Endothelial cell of umbilical vein (primary cell): ENCODE results near the gene ERBB2. TPM values are rescaled to one million over a fixed set of nuclear protein-coding genes. Genes with fewer than 3 reads are reported as not detected.

Experiments used
- BruUV-seq: library from RNA; stranded (reverse); fragments of 400-500 nt; replicated peaks from 2 replicates; lab custom pipeline; 2021; lab: Mats Ljungman, UMichigan
- CTCF ChIA-PET: fragments of 300-600, 350-600 bp; sonication (Branson Sonifier 250); formaldehyde crosslinking; loops from one replicate; lab custom pipeline; 2021; ENCODE audit warnings: antibody characterized with exemption, inconsistent platforms; lab: Charles Lee
- POLR2A ChIA-PET: fragments of 300-600, 350-600 bp; sonication (Branson Sonifier 250); formaldehyde crosslinking; loops from one replicate; lab custom pipeline; 2021; ENCODE audit warnings: antibody characterized with exemption, inconsistent platforms; lab: Charles Lee
- DNase-seq: peaks from one replicate; pipeline ENCODE4 v3.0.0-alpha.2; 2011; ENCODE audit warnings: low read depth, low spot score
- FAIRE-seq: peaks from 2 replicates; lab custom pipeline; 2011; peaks lifted over from hg19 to GRCh38; lab: Jason Lieb, UNC
- H2AFZ ChIP-seq: 2 replicates; pipeline ENCODE4 v1.6.0; 2012; ENCODE audit warnings: low read depth, low read length, control low read depth, inconsistent platforms
- H3K27ac ChIP-seq: 2 replicates; pipeline ENCODE4 v1.5.1; 2011; ENCODE audit warnings: low read depth, mild to moderate bottlenecking, control low read depth, low read length, moderate library complexity; ENCODE audit not compliant: insufficient read depth
- H3K27me3 ChIP-seq, 2 experiments: 2 replicates each; pipeline versions ENCODE4 v1.6.0 to v1.6.1; 2011; ENCODE audit warnings: low read length in 2 of 2, mixed read lengths in 1 of 2; ENCODE audit not compliant: control insufficient read depth in 2 of 2, insufficient read depth in 2 of 2
- H3K36me3 ChIP-seq, 2 experiments: 2 replicates in 1 of 2; 3 replicates in 1 of 2; pipeline ENCODE4 v1.5.1; 2011; ENCODE audit warnings: low read length in 2 of 2, mild to moderate bottlenecking in 1 of 2, moderate library complexity in 1 of 2; ENCODE audit not compliant: control insufficient read depth in 2 of 2, insufficient read depth in 2 of 2; ENCODE audit errors: extremely low read depth in 1 of 2
- H3K4me1 ChIP-seq: 3 replicates; pipeline ENCODE4 v1.5.1; 2011; ENCODE audit warnings: mild to moderate bottlenecking, low read length; ENCODE audit not compliant: control insufficient read depth, insufficient read depth; ENCODE audit errors: extremely low read depth
- H3K4me2 ChIP-seq: 2 replicates; pipeline ENCODE4 v1.6.1; 2011; ENCODE audit warnings: low read length, control low read depth, mixed read lengths; ENCODE audit not compliant: insufficient read depth
- H3K4me3 ChIP-seq, 3 experiments: fragments of 200-600 bp in 1 of 3; sonication (generic), shearing (Covaris generic) in 1 of 3; replicated peaks in 1 of 3; 2 replicates each; pipeline ENCODE4 v1.5.1; 2011 to 2016; ENCODE audit warnings: control low read depth in 3 of 3, low read length in 3 of 3, mild to moderate bottlenecking in 2 of 3, inconsistent platforms in 1 of 3, low read depth in 1 of 3, moderate library complexity in 1 of 3; ENCODE audit not compliant: insufficient read depth in 1 of 3
- H3K79me2 ChIP-seq: 2 replicates; pipeline ENCODE4 v1.6.0; 2012; ENCODE audit warnings: low read length, inconsistent platforms; ENCODE audit not compliant: control insufficient read depth, insufficient read depth
- H3K9ac ChIP-seq: replicated peaks from 2 replicates; pipeline ENCODE3; 2011; ENCODE audit warnings: low read length, control low read depth; ENCODE audit not compliant: insufficient read depth; ENCODE audit errors: extremely low read depth
- H3K9me1 ChIP-seq: replicated peaks from 3 replicates; pipeline ENCODE4 v1.6.0; 2011; ENCODE audit warnings: mild to moderate bottlenecking, low read length; ENCODE audit not compliant: control insufficient read depth, insufficient read depth; ENCODE audit errors: extremely low read depth
- H3K9me3 ChIP-seq: replicated peaks from 2 replicates; pipeline ENCODE4 v1.5.1; 2012; ENCODE audit warnings: low read length, inconsistent platforms; ENCODE audit not compliant: control insufficient read depth, insufficient read depth
- H4K20me1 ChIP-seq: replicated peaks from 2 replicates; pipeline ENCODE3; 2011; ENCODE audit warnings: mild to moderate bottlenecking, low read length; ENCODE audit not compliant: control insufficient read depth, insufficient read depth; ENCODE audit errors: extremely low read depth
- GATA2 ChIP-seq: IDR thresholded peaks from 2 replicates; pipeline ENCODE4 v1.7.0; 2011; ENCODE audit warnings: low read depth, mild to moderate bottlenecking, moderate library complexity, mixed read lengths, low read length; ENCODE audit not compliant: insufficient read length, insufficient read depth
- JUN ChIP-seq: IDR thresholded peaks from 2 replicates; pipeline ENCODE4 v1.6.1; 2011; ENCODE audit warnings: borderline replicate concordance, low read depth; ENCODE audit not compliant: insufficient read length, insufficient read depth
- MYC ChIP-seq: IDR thresholded peaks from one replicate; pipeline ENCODE4 v1.6.1; 2011; ENCODE audit warnings: mild to moderate bottlenecking, low read depth, low read length
- POLR2A ChIP-seq: IDR thresholded peaks from 2 replicates; pipeline ENCODE4 v1.6.1; 2012; ENCODE audit warnings: low read depth, mild to moderate bottlenecking, control low read depth, low read length
- POLR2AphosphoS5 ChIP-seq: IDR thresholded peaks from 2 replicates; pipeline ENCODE4 v1.6.1; 2012; ENCODE audit warnings: low read depth, mild to moderate bottlenecking, control low read depth, low read length, moderate library complexity; ENCODE audit not compliant: insufficient read depth
- dilution Hi-C: fragments of 300-500 bp; cut with MboI; formaldehyde crosslinking; loops from one replicate; pipeline ENCODE4 v1.15.0; 2019; ENCODE audit warnings: low sequenced_read_pairs; ENCODE audit not compliant: extremely low pct_ligation_motif_present
- intact Hi-C: fragments of 100-400 bp; cut with micrococcal nuclease; formaldehyde crosslinking; loops from one replicate; pipeline ENCODE4 v1.10.0; 2022
- polyA plus RNA-seq, 4 experiments: library from polyadenylated mRNA; depleted of rRNA in 3 of 4; stranded (reverse) in 3 of 4; unstranded in 1 of 4; fragments of >200 nt; gene quantifications; 2 replicates each; pipeline versions ENCODE4 v1.2.1 to v1.2.3, GENCODE V29; 2011 to 2012; ENCODE audit warnings: missing spikeins in 1 of 4
- total RNA-seq: library from RNA; stranded (reverse); gene quantifications from 2 replicates; pipeline ENCODE4 v1.2.3, GENCODE V29; 2021
- TF ChIP-seq, protein P1 (sequence below), 2 donors: IDR thresholded peaks; 1 replicate in 1 of 2; 2 replicates in 1 of 2; pipeline ENCODE4 v1.5.1; 2011; ENCODE audit warnings: low read length in 2 of 2, mild to moderate bottlenecking in 2 of 2, moderate library complexity in 2 of 2, control low read depth in 1 of 2, inconsistent platforms in 1 of 2, low read depth in 1 of 2; ENCODE audit not compliant: insufficient read depth in 1 of 2; ENCODE audit errors: extremely low read depth in 1 of 2
- TF ChIP-seq, protein P2 (sequence below): IDR thresholded peaks from 2 replicates; pipeline ENCODE4 v1.6.1; 2011; ENCODE audit not compliant: insufficient read depth, insufficient read length

Gene ERBB2
- total and polyA plus RNA-seq, 2 donors (not counting 3 experiments of a cell fraction or from before 2014, with no cell fraction given), result 20.6 to 32.9 TPM

DNA sequence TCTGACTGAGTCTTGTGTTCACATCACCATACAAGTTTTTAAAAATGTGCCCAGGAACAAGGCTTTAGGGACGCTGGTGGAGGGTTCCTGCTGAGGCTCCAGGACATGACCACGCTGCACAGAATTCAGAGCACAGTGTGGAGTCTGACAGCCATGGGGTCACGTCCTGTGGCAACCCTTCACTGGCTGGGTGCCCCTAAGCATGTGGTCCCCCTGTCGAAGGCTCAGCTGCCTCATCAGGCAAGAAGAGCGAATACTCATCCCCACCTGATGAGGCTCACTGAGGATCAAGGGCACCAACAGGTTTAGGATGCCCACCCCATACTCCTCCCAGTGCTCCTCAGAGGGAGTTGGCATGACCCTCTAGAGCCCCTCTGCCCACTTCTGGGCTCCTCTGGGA lies 25.7 kb upstream of the ERBB2 start:
- Histone ChIP-seq H3K4me3 (no peak overlapping the region), H3K79me2 (no peaks in the 10 kb centered on the region), H3K4me1 (no peaks in the 10 kb centered on the region), H3K27ac (no peak overlapping the region), H3K9ac (no peak overlapping the region), H3K4me2 (no peak overlapping the region), H2AFZ (no peak overlapping the region), H3K27me3 (peaks cover 0 to 2% of the 10 kb centered on the region in 2 experiments), H3K9me1 (no peaks in the 10 kb centered on the region), H4K20me1 (no peaks in the 10 kb centered on the region), H3K9me3 (no peaks in the 10 kb centered on the region), H3K36me3 (no peaks in the 10 kb centered on the region)
- FAIRE-seq (no peak), DNase-seq (no peak)
- TF ChIP-seq GATA2, result no peak
- ChIA-PET CTCF (interaction anchor here (0.8 to 13.1 kb wide), 3 partner anchors 21 to 54 kb away, joined by 3 to 291 read pairs (median 47); no protein-coding TSS in a partner anchor), POLR2A (no interaction called here)
- intact Hi-C loops (no loop called here), dilution Hi-C loops (no loop called here)
- BruUV-seq, result no TSS peak

DNA sequence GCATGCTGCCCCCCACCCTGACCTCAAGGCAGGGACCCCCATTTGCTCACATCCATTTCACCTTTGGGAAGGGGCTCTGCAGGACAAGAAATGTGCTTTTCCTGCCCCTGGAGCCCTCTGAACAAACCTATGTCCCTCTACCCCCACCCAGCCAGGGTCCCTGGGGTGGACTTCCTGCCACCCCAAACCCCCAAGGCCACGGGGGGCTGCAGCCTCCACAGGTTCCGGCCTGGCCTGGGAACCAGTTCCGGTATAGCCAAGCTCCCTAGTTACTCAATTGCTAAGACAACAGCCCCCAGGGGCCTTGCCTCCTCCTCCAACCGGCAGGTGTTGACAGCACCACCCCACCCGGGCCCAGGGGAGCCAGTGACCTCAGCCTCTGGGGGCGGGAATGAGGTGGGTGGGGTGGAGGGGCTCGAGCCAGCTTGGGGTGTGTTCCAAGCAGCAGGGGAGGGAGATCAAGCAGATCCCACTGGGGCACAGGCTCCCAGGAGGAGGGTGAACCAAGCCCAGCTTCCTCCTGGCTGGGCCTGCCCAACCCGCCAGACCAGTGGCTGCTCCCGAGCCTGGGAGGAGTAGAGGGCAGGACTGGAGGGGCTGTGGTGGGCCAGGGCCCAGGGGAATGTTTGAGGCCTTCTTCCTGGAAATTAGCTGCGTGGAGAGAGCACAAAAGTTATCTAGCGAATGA lies 25.0 kb upstream of the ERBB2 start:
- no peak overlapping the region for H3K4me3 ChIP-seq
- ChIA-PET CTCF (interaction anchor here (0.7 to 13.1 kb wide), 6 partner anchors 8 to 55 kb away, joined by 3 to 291 read pairs (median 4); partner anchors contain the start of gene ERBB2), POLR2A (no interaction called here)
- FAIRE-seq, result no peak
- BruUV-seq, result no TSS peak
- no peaks in the 10 kb centered on the region for H4K20me1 ChIP-seq
- no peak overlapping the region for H3K9ac ChIP-seq
- H3K4me1 ChIP-seq, result no peaks in the 10 kb centered on the region
- dilution Hi-C loops, result no loop called here
- no peaks in the 10 kb centered on the region for H3K27me3 ChIP-seq
- no peak for DNase-seq
- H3K27ac ChIP-seq, result no peak overlapping the region
- H3K79me2 ChIP-seq, result no peaks in the 10 kb centered on the region
- no peaks in the 10 kb centered on the region for H3K9me1 ChIP-seq
- no peak overlapping the region for H2AFZ ChIP-seq
- H3K4me2 ChIP-seq, result no peak overlapping the region
- intact Hi-C loops, result no loop called here
- TF ChIP-seq, protein P1, sequence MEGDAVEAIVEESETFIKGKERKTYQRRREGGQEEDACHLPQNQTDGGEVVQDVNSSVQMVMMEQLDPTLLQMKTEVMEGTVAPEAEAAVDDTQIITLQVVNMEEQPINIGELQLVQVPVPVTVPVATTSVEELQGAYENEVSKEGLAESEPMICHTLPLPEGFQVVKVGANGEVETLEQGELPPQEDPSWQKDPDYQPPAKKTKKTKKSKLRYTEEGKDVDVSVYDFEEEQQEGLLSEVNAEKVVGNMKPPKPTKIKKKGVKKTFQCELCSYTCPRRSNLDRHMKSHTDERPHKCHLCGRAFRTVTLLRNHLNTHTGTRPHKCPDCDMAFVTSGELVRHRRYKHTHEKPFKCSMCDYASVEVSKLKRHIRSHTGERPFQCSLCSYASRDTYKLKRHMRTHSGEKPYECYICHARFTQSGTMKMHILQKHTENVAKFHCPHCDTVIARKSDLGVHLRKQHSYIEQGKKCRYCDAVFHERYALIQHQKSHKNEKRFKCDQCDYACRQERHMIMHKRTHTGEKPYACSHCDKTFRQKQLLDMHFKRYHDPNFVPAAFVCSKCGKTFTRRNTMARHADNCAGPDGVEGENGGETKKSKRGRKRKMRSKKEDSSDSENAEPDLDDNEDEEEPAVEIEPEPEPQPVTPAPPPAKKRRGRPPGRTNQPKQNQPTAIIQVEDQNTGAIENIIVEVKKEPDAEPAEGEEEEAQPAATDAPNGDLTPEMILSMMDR (IDR thresholded peaks at IDR 0.05; ENCODE audit: extremely low read depth in 1 of 2, insufficient read depth in 1 of 2, low read depth in 1 of 2, low read length in 2 of 2), result no peak
- TF ChIP-seq POLR2A, result no peak
- TF ChIP-seq JUN, result no peak
- TF ChIP-seq GATA2, result no peak
- no peak for TF ChIP-seq MYC
- TF ChIP-seq, protein P2, sequence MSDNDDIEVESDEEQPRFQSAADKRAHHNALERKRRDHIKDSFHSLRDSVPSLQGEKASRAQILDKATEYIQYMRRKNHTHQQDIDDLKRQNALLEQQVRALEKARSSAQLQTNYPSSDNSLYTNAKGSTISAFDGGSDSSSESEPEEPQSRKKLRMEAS, result no peak
- no peak for TF ChIP-seq POLR2AphosphoS5
- H3K9me3 ChIP-seq, result no peaks in the 10 kb centered on the region
- no peaks in the 10 kb centered on the region for H3K36me3 ChIP-seq
